Esophagus squamous epithelium (tissue), 5 donors: ENCODE data around the gene STK16. TPM values are rescaled to one million over a fixed set of nuclear protein-coding genes. Genes with fewer than 3 reads are reported as not detected.
A peak's percentile ranks its signal among the peaks of the same experiment; 100 is the strongest.

ENCODE experiments used
- DNase-seq: peaks from one replicate; lab custom pipeline; 2025; lab: John Stamatoyannopoulos, UW
- H3K27ac ChIP-seq, 4 donors: fragments of 200-600 bp; sonication (generic); one replicate each; pipeline ENCODE4 v1.5.1; 2016 to 2019; ENCODE audit warnings: mild to moderate bottlenecking in 1 of 4
- H3K27me3 ChIP-seq, 4 donors: fragments of 200-600 bp; sonication (generic); 1 replicate in 3 of 4; 2 replicates in 1 of 4; pipeline versions ENCODE4 v1.5.1 to v1.6.0; 2017 to 2021; ENCODE audit warnings: antibody characterized with exemption in 1 of 4
- H3K36me3 ChIP-seq, 3 donors: fragments of 200-600 bp; sonication (generic); one replicate each; pipeline ENCODE4 v1.5.1; 2016 to 2019
- H3K4me1 ChIP-seq, 3 donors: fragments of 200-600 bp; sonication (generic); one replicate each; pipeline ENCODE4 v1.5.1; 2017 to 2019
- H3K4me3 ChIP-seq, 4 donors: fragments of 200-600 bp; sonication (generic); 1 replicate in 3 of 4; 2 replicates in 1 of 4; pipeline ENCODE4 v1.5.1; 2016 to 2019; ENCODE audit warnings: mild to moderate bottlenecking in 2 of 4, moderate library complexity in 1 of 4
- H3K9me3 ChIP-seq, 3 donors: fragments of 200-600 bp; sonication (generic); one replicate each; pipeline ENCODE4 v1.5.1; 2016 to 2019
- CTCF ChIP-seq, 6 experiments: fragments of 450-650 bp in 4 of 6; fragments of 200-600 bp in 2 of 6; sonication (generic) in 2 of 6; IDR thresholded peaks; one replicate each; pipeline ENCODE4 v1.5.1; 2016 to 2019; ENCODE audit warnings: antibody characterized with exemption in 6 of 6, mild to moderate bottlenecking in 4 of 6, moderate library complexity in 4 of 6
- POLR2A ChIP-seq, 4 donors: fragments of 450-650 bp; IDR thresholded peaks; one replicate each; pipeline ENCODE4 v1.6.1; 2017; ENCODE audit warnings: antibody characterized with exemption in 4 of 4, mild to moderate bottlenecking in 4 of 4, moderate library complexity in 3 of 4
- WGBS, 2 donors: methylation state at CpG; one replicate each; pipeline ENCODE4 v1.1.5; 2018; 5-methylcytosine and 5-hydroxymethylcytosine counted together
- intact Hi-C: fragments of 100-400 bp; cut with DNase I; formaldehyde crosslinking; loops from one replicate; pipeline ENCODE4 v1.15.0; 2022
- total RNA-seq, 4 donors: library from RNA; depleted of rRNA; stranded (reverse); fragments of >200 nt; gene quantifications; one replicate each; pipeline ENCODE4 v1.1.0, GENCODE V29; 2016
- donor health status: DM: yes; HTN: yes; CAD: no.

STK16 gene
- total RNA-seq, 4 donors from 2014 or later: 8.6 to 27.4 (median 19.3) TPM

- WGBS, 2 donors: 15 to 21% methylated on average over 24 to 35 of the region's 67 CpGs
- Histone ChIP-seq H3K9me3 (no peaks in the 10 kb centered on the region), H3K36me3 (no peaks in the 10 kb centered on the region), H3K27me3 (peaks cover 0 to 9% (median 0%) of the 10 kb centered on the region in 4 donors), H3K4me1 (peaks cover 15 to 32% (median 16%) of the 10 kb centered on the region in 3 donors), H3K27ac (peak overlapping the region; percentile 78 to 90 (median 86)), H3K4me3 (peak overlapping the region; percentile 37 to 78 (median 56))
- DNase-seq: peak; percentile 52
- TF ChIP-seq POLR2A (IDR thresholded peaks at IDR 0.05): peak in 1 of 4 donors; percentile 34
- peak; percentile 96 to 100 (median 99) for TF ChIP-seq CTCF (IDR thresholded peaks at IDR 0.05)
- intact Hi-C loops: loop anchor here (5.0 kb wide), 1 partner anchor 132 kb away; the partner anchor contains the start of gene NHEJ1
Measured at GRCh38 chr2:219294356-219295351, 49.4 kb downstream of the STK16 start.

- no peaks in the 10 kb centered on the region for H3K36me3 ChIP-seq
- TF ChIP-seq CTCF (IDR thresholded peaks at IDR 0.05) (no peak), POLR2A (IDR thresholded peaks at IDR 0.05) (no peak)
- DNase-seq: no peak
- intact Hi-C loops: loop anchor here (5.0 kb wide), 1 partner anchor 134 kb away; the partner anchor contains the start of gene NHEJ1
- H3K27ac ChIP-seq: no peak overlapping the region
- 83 to 86% methylated on average over 8 to 12 of the region's 14 CpGs for WGBS, 2 donors
- no peak overlapping the region for H3K4me3 ChIP-seq
- peaks cover 0 to 23% (median 0%) of the 10 kb centered on the region in 4 donors for H3K27me3 ChIP-seq
- H3K9me3 ChIP-seq: no peaks in the 10 kb centered on the region
- peaks cover 9 to 25% (median 11%) of the 10 kb centered on the region in 3 donors for H3K4me1 ChIP-seq
Measured at GRCh38 chr2:219296142-219296541, 50.9 kb downstream of the STK16 start.

GRCh38 chr2:219296631-219297391, 51.5 kb downstream of the STK16 start:
- no peak overlapping the region for H3K4me3 ChIP-seq
- WGBS, 2 donors: 76 to 81% methylated on average over 10 to 13 of the region's 25 CpGs
- peaks cover 0 to 30% (median 0%) of the 10 kb centered on the region in 4 donors for H3K27me3 ChIP-seq
- H3K4me1 ChIP-seq: peaks cover 9 to 25% (median 11%) of the 10 kb centered on the region in 3 donors
- TF ChIP-seq CTCF (IDR thresholded peaks at IDR 0.05) (no peak), POLR2A (IDR thresholded peaks at IDR 0.05) (no peak)
- intact Hi-C loops: loop anchor here (5.0 kb wide), 1 partner anchor 135 kb away; the partner anchor contains the start of gene NHEJ1
- H3K9me3 ChIP-seq: no peaks in the 10 kb centered on the region
- no peaks in the 10 kb centered on the region for H3K36me3 ChIP-seq
- no peak overlapping the region for H3K27ac ChIP-seq
- no peak for DNase-seq

GRCh38 chr2:219297766-219298456, 52.6 kb downstream of the STK16 start:
- no peak for TF ChIP-seq CTCF (IDR thresholded peaks at IDR 0.05)
- TF ChIP-seq POLR2A (IDR thresholded peaks at IDR 0.05): no peak
- 68 to 75% methylated on average over 7 of the region's 14 CpGs for WGBS, 2 donors
- no peak for DNase-seq
- Histone ChIP-seq H3K36me3 (no peaks in the 10 kb centered on the region), H3K9me3 (no peaks in the 10 kb centered on the region), H3K4me1 (peaks cover 9 to 25% (median 11%) of the 10 kb centered on the region in 3 donors), H3K4me3 (no peak overlapping the region), H3K27ac (no peak overlapping the region), H3K27me3 (peaks cover 0 to 41% (median 0%) of the 10 kb centered on the region in 4 donors)
- intact Hi-C loops: loop anchor here (5.0 kb wide), 1 partner anchor 136 kb away; the partner anchor contains the start of gene NHEJ1
